K562 (cell line): ENCODE measurements around the gene TCOF1. TPM values are rescaled to one million over a fixed set of nuclear protein-coding genes. Genes with fewer than 3 reads are reported as not detected.

ENCODE experiments used
- ATAC-seq: fragments of 200-7000 bp; cut with Tn5 transposase; 3 replicates; pipeline ENCODE4 v1.9.1; 2020; ENCODE audit warnings: moderate library complexity
- BruUV-seq: library from RNA; stranded (reverse); fragments of 400-500 nt; replicated peaks from 2 replicates; lab custom pipeline; 2021; lab: Mats Ljungman, UMichigan
- CTCF ChIA-PET: fragments of 300-600 bp; formaldehyde crosslinking; extraction: SDS; loops from one replicate; lab custom pipeline; 2021; ENCODE audit warnings: low intra/inter-chr PET ratio; lab: Yijun Ruan, JAX
- POLR2A ChIA-PET: fragments of 300-600, 350-650 bp; sonication (Branson Sonifier 250); formaldehyde crosslinking; extraction: SDS; loops from one replicate; lab custom pipeline; 2021; ENCODE audit warnings: antibody characterized with exemption, inconsistent platforms; lab: Yijun Ruan, JAX
- DNase-seq, 4 experiments: peaks; one replicate each; pipeline versions ENCODE4 v3.0.0 to v3.0.0-alpha.2; 2011 to 2018; ENCODE audit warnings: low spot score in 3 of 4, mixed read lengths in 3 of 4; ENCODE audit errors: extremely low read depth in 1 of 4
- FAIRE-seq: peaks from 2 replicates; lab custom pipeline; 2011; peaks lifted over from hg19 to GRCh38; lab: Jason Lieb, UNC
- H2AFZ ChIP-seq: 2 replicates; pipeline ENCODE4 v1.6.0; 2011; ENCODE audit warnings: low read depth, low read length, control low read depth, inconsistent platforms
- H3K27ac ChIP-seq: fragments of 200-600 bp; 3 replicates; pipeline ENCODE4 v1.8.0; 2011; ENCODE audit warnings: low read depth, mild to moderate bottlenecking, control low read depth, inconsistent platforms, low read length, moderate library complexity, mixed read lengths; ENCODE audit errors: extremely low read depth
- H3K27me3 ChIP-seq, 2 experiments: fragments of 300-600 bp in 1 of 2; 2 replicates in 1 of 2; 3 replicates in 1 of 2; pipeline versions ENCODE4 v1.6.0 to v1.8.0; 2011; ENCODE audit warnings: inconsistent platforms in 2 of 2, low read length in 2 of 2, mild to moderate bottlenecking in 1 of 2, mixed read lengths in 1 of 2, moderate library complexity in 1 of 2; ENCODE audit not compliant: control insufficient read depth in 2 of 2, insufficient read depth in 2 of 2
- H3K36me3 ChIP-seq: fragments of 300-600 bp; 3 replicates; pipeline ENCODE4 v1.8.0; 2011; ENCODE audit warnings: mild to moderate bottlenecking, low read length, inconsistent platforms; ENCODE audit not compliant: control insufficient read depth, insufficient read depth
- H3K4me1 ChIP-seq, 2 experiments: fragments of 200-600 bp in 1 of 2; replicated peaks in 1 of 2; 2 replicates in 1 of 2; 3 replicates in 1 of 2; pipeline versions ENCODE4 v1.5.1 to v1.8.0; 2011; ENCODE audit warnings: inconsistent platforms in 2 of 2, low read length in 2 of 2, mild to moderate bottlenecking in 1 of 2, mixed read lengths in 1 of 2, moderate library complexity in 1 of 2; ENCODE audit not compliant: control insufficient read depth in 2 of 2, insufficient read depth in 2 of 2
- H3K4me2 ChIP-seq: 2 replicates; pipeline ENCODE4 v1.6.1; 2011; ENCODE audit warnings: low read length, control low read depth, inconsistent platforms, mixed read lengths; ENCODE audit not compliant: insufficient read depth
- H3K4me3 ChIP-seq: fragments of 200-600 bp; sonication (generic), shearing (Covaris generic); 2 replicates; pipeline ENCODE4 v1.5.1; 2016; ENCODE audit warnings: control low read depth, inconsistent platforms
- H3K79me2 ChIP-seq: fragments of 200-600 bp; 3 replicates; pipeline ENCODE4 v1.8.0; 2011; ENCODE audit warnings: low read length, inconsistent platforms; ENCODE audit not compliant: control insufficient read depth, insufficient read depth
- H3K9ac ChIP-seq, 2 experiments: 2 replicates each; pipeline versions ENCODE4 v1.6.0 to v1.6.1; 2011; ENCODE audit warnings: low read depth in 2 of 2, low read length in 2 of 2, control low read depth in 1 of 2, inconsistent platforms in 1 of 2, mild to moderate bottlenecking in 1 of 2, mixed read lengths in 1 of 2; ENCODE audit not compliant: insufficient read depth in 1 of 2
- H3K9me1 ChIP-seq: one replicate; pipeline ENCODE4 v1.6.0; 2011; ENCODE audit warnings: inconsistent platforms, mild to moderate bottlenecking, low read length, moderate library complexity; ENCODE audit not compliant: control insufficient read depth, insufficient read depth
- H3K9me3 ChIP-seq: replicated peaks from 2 replicates; pipeline ENCODE4 v1.5.1; 2011; ENCODE audit warnings: low read depth, low read length, inconsistent platforms; ENCODE audit not compliant: control insufficient read depth, insufficient read depth
- H4K20me1 ChIP-seq: replicated peaks from 2 replicates; pipeline ENCODE4 v1.6.1; 2011; ENCODE audit warnings: low read length, inconsistent platforms, mixed read lengths; ENCODE audit not compliant: control insufficient read depth, insufficient read depth
- MBD2 ChIP-seq: sonication (generic); IDR thresholded peaks from 2 replicates; pipeline ENCODE4 v1.6.1; 2016; ENCODE audit warnings: low read depth, borderline replicate concordance
- MYNN ChIP-seq, 2 experiments: sonication (generic); formaldehyde crosslinking in 1 of 2; IDR thresholded peaks; 2 replicates each; pipeline versions ENCODE4 v1.5.0 to v1.6.1; 2016 to 2020; ENCODE audit warnings: antibody characterized with exemption in 1 of 2, missing genetic modification reagents in 1 of 2
- SREBF1 ChIP-seq: fragments of 150-350 bp; IDR thresholded peaks from 2 replicates; pipeline ENCODE4 v1.6.1; 2014; ENCODE audit warnings: antibody characterized with exemption, low read depth, low read length, borderline replicate concordance
- SUPT5H ChIP-seq: fragments of 450-650 bp; IDR thresholded peaks from 2 replicates; pipeline ENCODE4 v1.6.1; 2016
- ZNF224 ChIP-seq: sonication (generic); formaldehyde crosslinking; IDR thresholded peaks from 2 replicates; pipeline ENCODE4 v1.8.0; 2022; ENCODE audit warnings: mild to moderate bottlenecking, missing genetic modification reagents
- ZNF311 ChIP-seq: fragments of 250-450 bp; sonication (Bioruptor Pico); IDR thresholded peaks from 2 replicates; pipeline ENCODE4 v1.4.0; 2020; ENCODE audit warnings: mild to moderate bottlenecking, moderate library complexity
- WGBS: fragments of 100-300 bp; shearing (Covaris generic); methylation state at CpG from one replicate; pipeline ENCODE4 v1.1.6; 2016; ENCODE audit warnings: low coverage, mixed read lengths; ENCODE audit not compliant: insufficient coverage; ENCODE audit errors: missing lambda C conversion rate; 5-methylcytosine and 5-hydroxymethylcytosine counted together
- in situ Hi-C: fragments of 300-500 bp; cut with MboI; formaldehyde crosslinking; loops from 4 replicates; pipeline ENCODE4 v1.15.0; 2018; ENCODE audit warnings: inconsistent platforms, mixed read lengths
- intact Hi-C: fragments of 100-400 bp; cut with micrococcal nuclease; formaldehyde crosslinking; loops from 2 replicates; pipeline ENCODE4 v1.14.2; 2022
- polyA plus RNA-seq, 8 experiments: library from polyadenylated mRNA; depleted of rRNA in 4 of 8; stranded (reverse) in 5 of 8; unstranded in 3 of 8; fragments of >200 nt; fragmentation: Nextera tagmentation in 2 of 8; fragmentation: Illumina TruSeq in 1 of 8; extraction: Ambion mirVana in 2 of 8; extraction: Trizol in 1 of 8; gene quantifications; 2 replicates each; pipeline versions ENCODE4 v1.2.1 to v1.2.3, GENCODE V29; 2011 to 2014; ENCODE audit warnings: inconsistent platforms in 1 of 8, missing spikeins in 1 of 8
- total RNA-seq, 7 experiments: library from RNA; depleted of rRNA in 6 of 7; stranded (reverse); fragments of >200 nt in 6 of 7; fragmentation: Illumina TruSeq in 2 of 7; extraction: Trizol in 2 of 7; gene quantifications; 2 replicates each; pipeline versions ENCODE4 v1.2.1 to v1.2.3, GENCODE V29; 2011 to 2021; ENCODE audit warnings: low replicate concordance in 1 of 7
- TF ChIP-seq, protein P1 (sequence below): fragments of 250-450 bp; sonication (Bioruptor Pico); IDR thresholded peaks from 2 replicates; pipeline ENCODE4 v1.5.0; 2020; ENCODE audit warnings: mild to moderate bottlenecking
- TF ChIP-seq, protein P2 (sequence below): sonication (generic); formaldehyde crosslinking; IDR thresholded peaks from 2 replicates; pipeline ENCODE4 v1.8.1; 2023; ENCODE audit warnings: mild to moderate bottlenecking, missing genetic modification reagents

The TCOF1 gene
- total and polyA plus RNA-seq, 9 of the 15 experiments (the other 6 are each of a cell fraction or from before 2014, with no cell fraction given): 9.8 to 134 (median 61.7) TPM

DNA sequence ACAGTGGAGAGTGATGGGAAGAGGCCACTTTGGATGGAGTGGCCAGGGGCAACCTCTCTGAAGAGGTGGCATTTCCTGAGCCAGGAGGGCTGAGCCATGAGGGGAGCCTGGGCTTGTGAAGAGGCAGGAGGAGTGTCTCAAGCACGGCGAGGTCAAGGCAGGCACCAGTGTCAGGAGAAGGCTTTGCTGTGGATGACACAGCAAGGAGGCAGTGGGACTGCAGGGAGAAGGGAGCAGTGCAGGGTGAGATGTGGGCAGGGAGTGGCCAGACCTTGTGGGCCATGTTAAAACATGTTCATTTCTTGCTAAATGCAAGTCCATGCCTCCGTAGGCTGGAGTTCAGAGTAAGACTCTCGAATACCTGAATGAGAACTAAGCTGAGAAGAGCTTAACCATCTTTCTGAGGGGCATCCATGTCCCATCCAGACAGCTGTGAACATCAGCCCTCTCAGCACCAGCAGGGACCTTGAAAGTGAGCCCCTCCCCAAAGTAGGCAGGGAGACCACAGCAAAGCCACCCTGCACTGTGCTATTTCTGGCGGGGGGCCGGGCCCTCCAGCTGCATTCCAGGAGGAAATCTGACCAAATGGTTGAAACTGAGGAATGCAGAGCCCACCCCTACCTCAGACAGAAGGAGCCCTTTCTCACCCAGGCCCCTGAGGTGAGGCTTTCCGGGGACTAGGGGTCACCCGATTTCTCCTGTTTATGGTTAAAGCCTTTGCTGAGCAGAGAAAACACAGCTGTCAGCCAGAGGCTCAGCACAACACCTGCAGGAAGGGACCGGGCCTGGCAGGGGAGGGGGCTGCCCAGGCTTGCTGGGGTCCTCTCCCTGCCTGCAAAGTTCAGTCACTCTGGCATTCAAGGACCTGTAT lies 38.6 kb upstream of the TCOF1 start:
- Histone ChIP-seq H3K36me3 (no peaks in the 10 kb centered on the region), H3K27ac (no peak overlapping the region), H3K4me1 (peaks cover 0 to 4% of the 10 kb centered on the region in 2 experiments; a peak in 2 of 5 replicates), H2AFZ (peak overlapping the region; percentile 2; the same call in 1 of the 2 replicates), H3K9ac (no peak overlapping the region), H3K9me1 (no peaks in the 10 kb centered on the region), H3K4me3 (no peak overlapping the region), H3K79me2 (no peaks in the 10 kb centered on the region), H3K9me3 (no peaks in the 10 kb centered on the region; the same call in 1 of the 2 replicates), H4K20me1 (peaks cover 2% of the 10 kb centered on the region; the same call in 1 of the 2 replicates), H3K4me2 (no peak overlapping the region), H3K27me3 (peaks cover 2 to 27% of the 10 kb centered on the region in 2 experiments; a peak in 3 of 5 replicates)
- ChIA-PET CTCF (no interaction called here), POLR2A (interaction anchor here (0.6 to 2.0 kb wide), 3 partner anchors 8 to 16 kb away, joined by 3 to 7 read pairs (median 5); partner anchors contain the start of gene ARSI)
- intact Hi-C loops: no loop called here
- TF ChIP-seq, protein P1, sequence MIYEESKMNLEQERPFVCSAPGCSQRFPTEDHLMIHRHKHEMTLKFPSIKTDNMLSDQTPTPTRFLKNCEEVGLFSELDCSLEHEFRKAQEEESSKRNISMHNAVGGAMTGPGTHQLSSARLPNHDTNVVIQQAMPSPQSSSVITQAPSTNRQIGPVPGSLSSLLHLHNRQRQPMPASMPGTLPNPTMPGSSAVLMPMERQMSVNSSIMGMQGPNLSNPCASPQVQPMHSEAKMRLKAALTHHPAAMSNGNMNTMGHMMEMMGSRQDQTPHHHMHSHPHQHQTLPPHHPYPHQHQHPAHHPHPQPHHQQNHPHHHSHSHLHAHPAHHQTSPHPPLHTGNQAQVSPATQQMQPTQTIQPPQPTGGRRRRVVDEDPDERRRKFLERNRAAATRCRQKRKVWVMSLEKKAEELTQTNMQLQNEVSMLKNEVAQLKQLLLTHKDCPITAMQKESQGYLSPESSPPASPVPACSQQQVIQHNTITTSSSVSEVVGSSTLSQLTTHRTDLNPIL: no peak
- TF ChIP-seq MYNN (IDR thresholded peaks at IDR 0.05) (no peak), MYNN (CRISPR knock-in tag; IDR thresholded peaks at IDR 0.05) (no peak), SUPT5H (no peak), ZNF224 (CRISPR knock-in tag) (no peak), SREBF1 (no peak), MBD2 (no peak), ZNF311 (CRISPR knock-in tag) (no peak)
- TF ChIP-seq, protein P2, sequence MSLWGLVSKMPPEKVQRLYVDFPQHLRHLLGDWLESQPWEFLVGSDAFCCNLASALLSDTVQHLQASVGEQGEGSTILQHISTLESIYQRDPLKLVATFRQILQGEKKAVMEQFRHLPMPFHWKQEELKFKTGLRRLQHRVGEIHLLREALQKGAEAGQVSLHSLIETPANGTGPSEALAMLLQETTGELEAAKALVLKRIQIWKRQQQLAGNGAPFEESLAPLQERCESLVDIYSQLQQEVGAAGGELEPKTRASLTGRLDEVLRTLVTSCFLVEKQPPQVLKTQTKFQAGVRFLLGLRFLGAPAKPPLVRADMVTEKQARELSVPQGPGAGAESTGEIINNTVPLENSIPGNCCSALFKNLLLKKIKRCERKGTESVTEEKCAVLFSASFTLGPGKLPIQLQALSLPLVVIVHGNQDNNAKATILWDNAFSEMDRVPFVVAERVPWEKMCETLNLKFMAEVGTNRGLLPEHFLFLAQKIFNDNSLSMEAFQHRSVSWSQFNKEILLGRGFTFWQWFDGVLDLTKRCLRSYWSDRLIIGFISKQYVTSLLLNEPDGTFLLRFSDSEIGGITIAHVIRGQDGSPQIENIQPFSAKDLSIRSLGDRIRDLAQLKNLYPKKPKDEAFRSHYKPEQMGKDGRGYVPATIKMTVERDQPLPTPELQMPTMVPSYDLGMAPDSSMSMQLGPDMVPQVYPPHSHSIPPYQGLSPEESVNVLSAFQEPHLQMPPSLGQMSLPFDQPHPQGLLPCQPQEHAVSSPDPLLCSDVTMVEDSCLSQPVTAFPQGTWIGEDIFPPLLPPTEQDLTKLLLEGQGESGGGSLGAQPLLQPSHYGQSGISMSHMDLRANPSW (CRISPR knock-in tag): no peak
- 10% methylated on average over 9 of the region's 9 CpGs for WGBS
- no TSS peak for BruUV-seq
- DNase-seq (peak in 1 of 4 experiments; percentile 19), ATAC-seq (peak; percentile 52), FAIRE-seq (no peak)
- in situ Hi-C loops: no loop called here
